Measurements from ENCODE around the gene DYNLL1. TPM values are rescaled to one million over a fixed set of nuclear protein-coding genes. Genes with fewer than 3 reads are reported as not detected.

DYNLL1 gene
- total RNA-seq, 2 donors from 2014 or later = 166 to 303 TPM

GRCh38 chr12:120489018-120489417 lies 6.9 kb upstream of the DYNLL1 start:
- no peak for DNase-seq (ENCODE audit: low spot score)

GRCh38 chr12:120490325-120490724 lies 5.6 kb upstream of the DYNLL1 start:
- WGBS = 99% methylated on average over 5 of the region's 5 CpGs
- H3K27ac ChIP-seq = no peak overlapping the region

More at GRCh38 chr12:120489018-120489417, 6.9 kb upstream of the DYNLL1 start:
- intact Hi-C loops (cut with DNase I) = no loop called here
- H3K4me1 ChIP-seq (replicated peaks) = no peaks in the 10 kb centered on the region
- H3K36me3 ChIP-seq = no peaks in the 10 kb centered on the region
- H3K27ac ChIP-seq = no peak overlapping the region
- no peak overlapping the region for H3K4me3 ChIP-seq
- no peaks in the 10 kb centered on the region for H3K9me3 ChIP-seq
- no peaks in the 10 kb centered on the region for H3K27me3 ChIP-seq (replicated peaks; ENCODE audit: insufficient read depth)
- no peak for TF ChIP-seq POLR2A (IDR thresholded peaks at IDR 0.05)
- no peak for TF ChIP-seq POLR2AphosphoS5 (IDR thresholded peaks at IDR 0.05)
- TF ChIP-seq CTCF (IDR thresholded peaks at IDR 0.05) = no peak
- 68% methylated on average over 4 of the region's 4 CpGs for WGBS

GRCh38 chr12:120490833-120491512 lies 4.9 kb upstream of the DYNLL1 start:
- WGBS = 86% methylated on average over 2 of the region's 2 CpGs
- no peak for DNase-seq (ENCODE audit: low spot score)
- H3K27ac ChIP-seq = no peak overlapping the region
- intact Hi-C loops (cut with DNase I) = loop anchor here (10.0 kb wide), 1 partner anchor 74 kb away; no protein-coding TSS in a partner anchor
- no peaks in the 10 kb centered on the region for H3K27me3 ChIP-seq (replicated peaks; ENCODE audit: insufficient read depth)
- TF ChIP-seq CTCF (IDR thresholded peaks at IDR 0.05) (no peak), POLR2AphosphoS5 (IDR thresholded peaks at IDR 0.05) (no peak), POLR2A (IDR thresholded peaks at IDR 0.05) (no peak)
- no peaks in the 10 kb centered on the region for H3K4me1 ChIP-seq (replicated peaks)
- no peaks in the 10 kb centered on the region for H3K9me3 ChIP-seq
- H3K36me3 ChIP-seq = no peaks in the 10 kb centered on the region
- no peak overlapping the region for H3K4me3 ChIP-seq

More at GRCh38 chr12:120490325-120490724, 5.6 kb upstream of the DYNLL1 start:
- TF ChIP-seq CTCF (IDR thresholded peaks at IDR 0.05) = no peak
- TF ChIP-seq POLR2A (IDR thresholded peaks at IDR 0.05) = no peak
- no peak for TF ChIP-seq POLR2AphosphoS5 (IDR thresholded peaks at IDR 0.05)
- intact Hi-C loops (cut with DNase I) = loop anchor here (10.0 kb wide), 1 partner anchor 74 kb away; no protein-coding TSS in a partner anchor
- H3K9me3 ChIP-seq = no peaks in the 10 kb centered on the region
- H3K4me3 ChIP-seq = no peak overlapping the region
- no peaks in the 10 kb centered on the region for H3K36me3 ChIP-seq
- H3K4me1 ChIP-seq (replicated peaks) = no peaks in the 10 kb centered on the region
- DNase-seq (ENCODE audit: low spot score) = no peak
- no peaks in the 10 kb centered on the region for H3K27me3 ChIP-seq (replicated peaks; ENCODE audit: insufficient read depth)

GRCh38 chr12:120495186-120495730 lies 655 bp upstream of the DYNLL1 start:
- WGBS = 16% methylated on average over 17 of the region's 17 CpGs
- no peaks in the 10 kb centered on the region for H3K9me3 ChIP-seq
- DNase-seq (ENCODE audit: low spot score) = no peak
- TF ChIP-seq POLR2A (IDR thresholded peaks at IDR 0.05) (no peak), POLR2AphosphoS5 (IDR thresholded peaks at IDR 0.05) (no peak), CTCF (IDR thresholded peaks at IDR 0.05) (no peak)
- H3K36me3 ChIP-seq = no peaks in the 10 kb centered on the region
- H3K27ac ChIP-seq = peak overlapping the region; percentile 37 to 91
- no peaks in the 10 kb centered on the region for H3K4me1 ChIP-seq (replicated peaks)
- H3K27me3 ChIP-seq (replicated peaks; ENCODE audit: insufficient read depth) = no peaks in the 10 kb centered on the region
- H3K4me3 ChIP-seq = peak overlapping the region; percentile 75 to 84
- intact Hi-C loops (cut with DNase I) = loop anchor here (10.0 kb wide), 1 partner anchor 70 kb away; no protein-coding TSS in a partner anchor
